ENCODE data around the gene EDEM1.

GRCh38 chr3:5267889-5268288, 80.4 kb downstream of the EDEM1 start:
- TF ChIP-seq, protein P1, sequence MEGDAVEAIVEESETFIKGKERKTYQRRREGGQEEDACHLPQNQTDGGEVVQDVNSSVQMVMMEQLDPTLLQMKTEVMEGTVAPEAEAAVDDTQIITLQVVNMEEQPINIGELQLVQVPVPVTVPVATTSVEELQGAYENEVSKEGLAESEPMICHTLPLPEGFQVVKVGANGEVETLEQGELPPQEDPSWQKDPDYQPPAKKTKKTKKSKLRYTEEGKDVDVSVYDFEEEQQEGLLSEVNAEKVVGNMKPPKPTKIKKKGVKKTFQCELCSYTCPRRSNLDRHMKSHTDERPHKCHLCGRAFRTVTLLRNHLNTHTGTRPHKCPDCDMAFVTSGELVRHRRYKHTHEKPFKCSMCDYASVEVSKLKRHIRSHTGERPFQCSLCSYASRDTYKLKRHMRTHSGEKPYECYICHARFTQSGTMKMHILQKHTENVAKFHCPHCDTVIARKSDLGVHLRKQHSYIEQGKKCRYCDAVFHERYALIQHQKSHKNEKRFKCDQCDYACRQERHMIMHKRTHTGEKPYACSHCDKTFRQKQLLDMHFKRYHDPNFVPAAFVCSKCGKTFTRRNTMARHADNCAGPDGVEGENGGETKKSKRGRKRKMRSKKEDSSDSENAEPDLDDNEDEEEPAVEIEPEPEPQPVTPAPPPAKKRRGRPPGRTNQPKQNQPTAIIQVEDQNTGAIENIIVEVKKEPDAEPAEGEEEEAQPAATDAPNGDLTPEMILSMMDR (IDR thresholded peaks at IDR 0.05; ENCODE audit: poor library complexity, severe bottlenecking) = no peak
- TF ChIP-seq EP300 (conservative IDR thresholded peaks at IDR 0.05; ENCODE audit: poor library complexity, severe bottlenecking) (no peak), RAD21 (conservative IDR thresholded peaks at IDR 0.05) (no peak), TAF1 (IDR thresholded peaks at IDR 0.05; ENCODE audit: low read depth) (no peak), EZH2 (IDR thresholded peaks at IDR 0.05; ENCODE audit: borderline replicate concordance, insufficient read depth, low read length, poor library complexity, severe bottlenecking) (no peak), SMC3 (conservative IDR thresholded peaks at IDR 0.05; ENCODE audit: poor library complexity) (no peak), POLR2AphosphoS5 (IDR thresholded peaks at IDR 0.05) (no peak), MXI1 (conservative IDR thresholded peaks at IDR 0.05; ENCODE audit: poor library complexity, severe bottlenecking) (no peak)
- TF ChIP-seq, protein P2, sequence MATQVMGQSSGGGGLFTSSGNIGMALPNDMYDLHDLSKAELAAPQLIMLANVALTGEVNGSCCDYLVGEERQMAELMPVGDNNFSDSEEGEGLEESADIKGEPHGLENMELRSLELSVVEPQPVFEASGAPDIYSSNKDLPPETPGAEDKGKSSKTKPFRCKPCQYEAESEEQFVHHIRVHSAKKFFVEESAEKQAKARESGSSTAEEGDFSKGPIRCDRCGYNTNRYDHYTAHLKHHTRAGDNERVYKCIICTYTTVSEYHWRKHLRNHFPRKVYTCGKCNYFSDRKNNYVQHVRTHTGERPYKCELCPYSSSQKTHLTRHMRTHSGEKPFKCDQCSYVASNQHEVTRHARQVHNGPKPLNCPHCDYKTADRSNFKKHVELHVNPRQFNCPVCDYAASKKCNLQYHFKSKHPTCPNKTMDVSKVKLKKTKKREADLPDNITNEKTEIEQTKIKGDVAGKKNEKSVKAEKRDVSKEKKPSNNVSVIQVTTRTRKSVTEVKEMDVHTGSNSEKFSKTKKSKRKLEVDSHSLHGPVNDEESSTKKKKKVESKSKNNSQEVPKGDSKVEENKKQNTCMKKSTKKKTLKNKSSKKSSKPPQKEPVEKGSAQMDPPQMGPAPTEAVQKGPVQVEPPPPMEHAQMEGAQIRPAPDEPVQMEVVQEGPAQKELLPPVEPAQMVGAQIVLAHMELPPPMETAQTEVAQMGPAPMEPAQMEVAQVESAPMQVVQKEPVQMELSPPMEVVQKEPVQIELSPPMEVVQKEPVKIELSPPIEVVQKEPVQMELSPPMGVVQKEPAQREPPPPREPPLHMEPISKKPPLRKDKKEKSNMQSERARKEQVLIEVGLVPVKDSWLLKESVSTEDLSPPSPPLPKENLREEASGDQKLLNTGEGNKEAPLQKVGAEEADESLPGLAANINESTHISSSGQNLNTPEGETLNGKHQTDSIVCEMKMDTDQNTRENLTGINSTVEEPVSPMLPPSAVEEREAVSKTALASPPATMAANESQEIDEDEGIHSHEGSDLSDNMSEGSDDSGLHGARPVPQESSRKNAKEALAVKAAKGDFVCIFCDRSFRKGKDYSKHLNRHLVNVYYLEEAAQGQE (IDR thresholded peaks at IDR 0.05; ENCODE audit: borderline replicate concordance) = no peak
